IMR-90 (cell line): Measurements from ENCODE around the gene KCNJ6. TPM values are rescaled to one million over a fixed set of nuclear protein-coding genes. Genes with fewer than 3 reads are reported as not detected.
"Not testable (repeated sequence)": the region's sequence is repeated elsewhere in the genome, so short reads cannot be mapped to it uniquely, and the experiment has no call there.

Experiments
- ATAC-seq: fragments of 200-7000 bp; cut with Tn5 transposase; 2 replicates; pipeline ENCODE4 v1.9.1; 2020; ENCODE audit warnings: low read depth, mild to moderate bottlenecking, moderate library complexity
- BruUV-seq: library from RNA; stranded (reverse); fragments of 400-500 nt; replicated peaks from 2 replicates; lab custom pipeline; 2021; lab: Mats Ljungman, UMichigan
- CTCF ChIA-PET: fragments of 300-600 bp; formaldehyde crosslinking; extraction: SDS; loops from one replicate; lab custom pipeline; 2021; ENCODE audit warnings: antibody characterized with exemption; lab: Yijun Ruan, JAX
- POLR2A ChIA-PET: fragments of 300-600 bp; sonication (Branson Sonifier 250); formaldehyde crosslinking; loops from one replicate; lab custom pipeline; 2022; ENCODE audit warnings: antibody characterized with exemption; ENCODE audit not compliant: unreplicated experiment; lab: Charles Lee
- DNase-seq: peaks from one replicate; pipeline ENCODE4 v3.0.0; 2013
- H2AFZ ChIP-seq: replicated peaks from 2 replicates; pipeline ENCODE3; 2013; ENCODE audit warnings: low read length, mild to moderate bottlenecking; ENCODE audit not compliant: poor library complexity
- H2AK5ac ChIP-seq: 2 replicates; pipeline ENCODE4 v1.6.1; 2013; ENCODE audit warnings: low read depth, low read length, inconsistent platforms
- H2AK9ac ChIP-seq: replicated peaks from 2 replicates; pipeline ENCODE3; 2013; ENCODE audit warnings: mild to moderate bottlenecking, low read depth, low read length, moderate library complexity; ENCODE audit not compliant: poor library complexity
- H2BK120ac ChIP-seq: 2 replicates; pipeline ENCODE4 v1.6.1; 2013; ENCODE audit warnings: low read depth, low read length, inconsistent platforms
- H2BK15ac ChIP-seq: 3 replicates; pipeline ENCODE4 v1.6.1; 2013; ENCODE audit warnings: low read depth, low read length, inconsistent platforms
- H2BK20ac ChIP-seq: 2 replicates; pipeline ENCODE4 v1.6.1; 2013; ENCODE audit warnings: low read depth, mild to moderate bottlenecking, inconsistent platforms, low read length, moderate library complexity
- H2BK5ac ChIP-seq: 2 replicates; pipeline ENCODE4 v1.6.1; 2013; ENCODE audit warnings: mild to moderate bottlenecking, low read depth, low read length, inconsistent platforms; ENCODE audit not compliant: poor library complexity, severe bottlenecking
- H3K14ac ChIP-seq: replicated peaks from 2 replicates; pipeline ENCODE4 v1.6.1; 2013; ENCODE audit warnings: low read depth, low read length, inconsistent platforms
- H3K18ac ChIP-seq: 2 replicates; pipeline ENCODE4 v1.6.1; 2013; ENCODE audit warnings: low read depth, low read length, control low read depth
- H3K23ac ChIP-seq: 2 replicates; pipeline ENCODE4 v1.6.1; 2013; ENCODE audit warnings: low read depth, low read length, inconsistent platforms
- H3K27ac ChIP-seq: 2 replicates; pipeline ENCODE4 v1.5.1; 2013; ENCODE audit warnings: mild to moderate bottlenecking, control low read depth, low read length; ENCODE audit not compliant: insufficient read depth
- H3K27me3 ChIP-seq: 2 replicates; pipeline ENCODE4 v1.6.1; 2013; ENCODE audit warnings: low read length; ENCODE audit not compliant: control insufficient read depth, insufficient read depth
- H3K36me3 ChIP-seq: 2 replicates; pipeline ENCODE4 v1.6.1; 2013; ENCODE audit warnings: low read length, mixed read lengths; ENCODE audit not compliant: control insufficient read depth, insufficient read depth
- H3K4ac ChIP-seq: 2 replicates; pipeline ENCODE4 v1.6.1; 2013; ENCODE audit warnings: low read depth, low read length, inconsistent platforms
- H3K4me1 ChIP-seq: 2 replicates; pipeline ENCODE4 v1.6.1; 2013; ENCODE audit warnings: low read length, mixed read lengths; ENCODE audit not compliant: control insufficient read depth, insufficient read depth
- H3K4me2 ChIP-seq: 2 replicates; pipeline ENCODE4 v1.6.1; 2013; ENCODE audit warnings: low read depth, mild to moderate bottlenecking, control low read depth, low read length, moderate library complexity
- H3K4me3 ChIP-seq: 2 replicates; pipeline ENCODE4 v1.5.1; 2013; ENCODE audit warnings: low read depth, mild to moderate bottlenecking, control low read depth, low read length, moderate library complexity; ENCODE audit not compliant: insufficient read depth
- H3K56ac ChIP-seq: 2 replicates; pipeline ENCODE4 v1.6.1; 2013; ENCODE audit warnings: low read length, inconsistent platforms; ENCODE audit not compliant: insufficient read depth; ENCODE audit errors: extremely low read depth
- H3K79me1 ChIP-seq, 2 experiments: 2 replicates each; pipeline ENCODE4 v1.6.1; 2013; ENCODE audit warnings: low read length in 2 of 2, inconsistent platforms in 1 of 2, low read depth in 1 of 2
- H3K9ac ChIP-seq: 2 replicates; pipeline ENCODE4 v1.6.1; 2013; ENCODE audit warnings: low read depth, low read length, control low read depth
- H3K9me1 ChIP-seq: 2 replicates; pipeline ENCODE4 v1.6.1; 2013; ENCODE audit warnings: low read length, inconsistent platforms; ENCODE audit not compliant: insufficient read depth
- H3K9me3 ChIP-seq: 2 replicates; pipeline ENCODE4 v1.6.1; 2013; ENCODE audit warnings: low read length; ENCODE audit not compliant: control insufficient read depth, insufficient read depth
- H4K20me1 ChIP-seq: 2 replicates; pipeline ENCODE4 v1.6.1; 2013; ENCODE audit warnings: low read length, inconsistent platforms; ENCODE audit not compliant: insufficient read depth
- H4K5ac ChIP-seq: 2 replicates; pipeline ENCODE4 v1.6.1; 2013; ENCODE audit warnings: mild to moderate bottlenecking, low read depth, low read length, control low read depth
- H4K8ac ChIP-seq, 2 experiments: 2 replicates each; pipeline ENCODE4 v1.6.1; 2013; ENCODE audit warnings: low read depth in 2 of 2, low read length in 2 of 2, control low read depth in 1 of 2, inconsistent platforms in 1 of 2
- H4K91ac ChIP-seq: 2 replicates; pipeline ENCODE4 v1.6.1; 2013; ENCODE audit warnings: low read depth, low read length, inconsistent platforms; ENCODE audit not compliant: insufficient read depth
- CEBPB ChIP-seq: IDR thresholded peaks from 2 replicates; pipeline ENCODE4 v1.6.1; 2012; ENCODE audit warnings: low read depth, low read length, improper control_type of control experiment
- FOS ChIP-seq: fragments of 150-350 bp; IDR thresholded peaks from 2 replicates; pipeline ENCODE4 v1.6.1; 2016; ENCODE audit warnings: low read depth, low read length
- WGBS, 2 experiments: methylation state at CpG; one replicate each; pipeline versions ENCODE4 v1.1.5 to v1.1.7; 2013; ENCODE audit warnings: missing lambda C conversion rate in 2 of 2; ENCODE audit not compliant: insufficient read length in 1 of 2; ENCODE audit errors: extremely low coverage in 2 of 2; 5-methylcytosine and 5-hydroxymethylcytosine counted together
- dilution Hi-C: fragments of 300-500 bp; cut with HindIII; formaldehyde crosslinking; loops from one replicate; pipeline ENCODE4 v1.14.3; 2018; ENCODE audit warnings: low sequenced_read_pairs; ENCODE audit not compliant: unreplicated experiment
- in situ Hi-C: fragments of 300-500 bp; cut with MboI; formaldehyde crosslinking; loops from 3 replicates; pipeline ENCODE4 v1.14.3; 2019; ENCODE audit warnings: low sequenced_read_pairs, inconsistent platforms, mixed read lengths
- intact Hi-C: fragments of 100-400 bp; cut with micrococcal nuclease; formaldehyde crosslinking; loops from 2 replicates; pipeline ENCODE4 v1.10.0; 2022
- polyA plus RNA-seq, 3 experiments: library from polyadenylated mRNA; depleted of rRNA; stranded (reverse); fragments of >200 nt; gene quantifications; 2 replicates each; pipeline ENCODE4 v1.2.3, GENCODE V29; 2012; ENCODE audit warnings: low replicate concordance in 1 of 3
- total RNA-seq: library from RNA; depleted of rRNA; stranded (reverse); fragments of >200 nt; gene quantifications from 2 replicates; pipeline ENCODE4 v1.2.3, GENCODE V29; 2012

Gene KCNJ6
- total and polyA plus RNA-seq, 2 of the 4 experiments (the other 2 are of a cell fraction) = under 0.01 to 0.02 TPM

GRCh38 chr21:37921091-37921490 is 4.8 kb upstream of the KCNJ6 start:
- DNase-seq (peak; percentile 22), ATAC-seq (no peak)
- Histone ChIP-seq H3K79me1 (no peaks in the 10 kb centered on the region), H3K4me3 (no peak overlapping the region), H2BK120ac (no peak overlapping the region), H4K91ac (no peak overlapping the region), H2BK5ac (no peak overlapping the region), H3K4ac (no peak overlapping the region), H3K18ac (no peak overlapping the region), H3K4me1 (peaks cover 2% of the 10 kb centered on the region; the same call in 1 of the 2 replicates), H3K4me2 (no peak overlapping the region), H3K9ac (no peak overlapping the region), H3K36me3 (no peaks in the 10 kb centered on the region), H2AK5ac (no peak overlapping the region), H3K27me3 (peaks cover 14% of the 10 kb centered on the region), H3K14ac (no peak overlapping the region), H4K5ac (no peak overlapping the region), H3K23ac (no peak overlapping the region), H4K20me1 (no peaks in the 10 kb centered on the region), H3K56ac (no peak overlapping the region), H3K27ac (no peak overlapping the region), H2AK9ac (no peak overlapping the region), H2BK20ac (no peak overlapping the region), H2BK15ac (no peak overlapping the region), H4K8ac (no peak overlapping the region), H2AFZ (no peak overlapping the region), H3K9me1 (no peaks in the 10 kb centered on the region), H3K9me3 (no peaks in the 10 kb centered on the region)
- dilution Hi-C loops (no loop called here), in situ Hi-C loops (no loop called here), intact Hi-C loops (no loop called here)
- BruUV-seq = no TSS peak
- CTCF ChIA-PET = no interaction called here
- TF ChIP-seq CEBPB = peak; percentile 9; the same call in 1 of the 2 replicates
- TF ChIP-seq FOS = no peak
- POLR2A ChIA-PET = no interaction called here
- no CpG with 5 or more reads among the region's 3 CpGs for WGBS, 2 experiments

GRCh38 chr21:37920302-37920701 is 4.0 kb upstream of the KCNJ6 start:
- H3K9me3 ChIP-seq, H4K91ac ChIP-seq, BruUV-seq, H3K4me1 ChIP-seq, in situ Hi-C loops, H3K4me2 ChIP-seq, H2AFZ ChIP-seq, H3K18ac ChIP-seq, H2BK5ac ChIP-seq, intact Hi-C loops, H4K8ac ChIP-seq, H3K27ac ChIP-seq, H2AK9ac ChIP-seq, H2BK20ac ChIP-seq, POLR2A ChIA-PET, ATAC-seq, H3K9me1 ChIP-seq, H2BK15ac ChIP-seq, DNase-seq, dilution Hi-C loops, H3K79me1 ChIP-seq, H3K36me3 ChIP-seq, H3K23ac ChIP-seq, H2BK120ac ChIP-seq, CTCF ChIA-PET, H3K56ac ChIP-seq, H3K4ac ChIP-seq, H4K20me1 ChIP-seq, H2AK5ac ChIP-seq, H3K4me3 ChIP-seq, H3K14ac ChIP-seq, H4K5ac ChIP-seq, H3K9ac ChIP-seq: not testable (repeated sequence)
- H3K27me3 ChIP-seq = peaks cover 20% of the 10 kb centered on the region
- 55% methylated on average over 2 of the region's 8 CpGs; no CpG with 5 or more reads in 1 of the 2 experiments for whole genome bisulfite sequencing, 2 experiments
